Activated CD4-positive, alpha-beta T cell treated with anti-CD3 and anti-CD28 coated beads, Interleukin-2, amount 50 U/mL, for 16 hours (primary cell): Measurements from ENCODE around the gene CCDC138.
A peak's percentile ranks its signal among the peaks of the same experiment; 100 is the strongest.

Source experiments
- DNase-seq: peaks from one replicate; pipeline ENCODE4 v3.0.0-alpha.2; 2020

CCDC138 gene

DNA sequence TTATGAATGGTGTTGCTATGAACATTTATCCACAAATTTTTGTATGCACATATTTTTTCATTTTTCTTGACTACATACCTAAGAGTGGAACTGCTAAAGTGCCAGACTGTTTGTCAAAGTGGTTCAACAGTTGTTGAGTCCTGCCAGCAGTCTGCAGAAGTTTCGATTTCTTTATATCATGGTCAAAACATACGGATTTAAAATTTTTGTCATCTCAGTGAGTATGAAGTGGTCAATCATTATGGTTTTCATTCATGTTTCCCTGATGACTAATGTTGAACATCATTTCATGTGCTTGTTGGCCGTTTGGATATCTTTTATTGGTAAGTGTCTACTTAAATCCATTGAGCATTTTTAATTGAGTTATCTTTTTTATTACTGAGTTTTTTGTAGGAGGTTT is 39.2 kb downstream of the CCDC138 start:
- no peak for DNase-seq

DNA sequence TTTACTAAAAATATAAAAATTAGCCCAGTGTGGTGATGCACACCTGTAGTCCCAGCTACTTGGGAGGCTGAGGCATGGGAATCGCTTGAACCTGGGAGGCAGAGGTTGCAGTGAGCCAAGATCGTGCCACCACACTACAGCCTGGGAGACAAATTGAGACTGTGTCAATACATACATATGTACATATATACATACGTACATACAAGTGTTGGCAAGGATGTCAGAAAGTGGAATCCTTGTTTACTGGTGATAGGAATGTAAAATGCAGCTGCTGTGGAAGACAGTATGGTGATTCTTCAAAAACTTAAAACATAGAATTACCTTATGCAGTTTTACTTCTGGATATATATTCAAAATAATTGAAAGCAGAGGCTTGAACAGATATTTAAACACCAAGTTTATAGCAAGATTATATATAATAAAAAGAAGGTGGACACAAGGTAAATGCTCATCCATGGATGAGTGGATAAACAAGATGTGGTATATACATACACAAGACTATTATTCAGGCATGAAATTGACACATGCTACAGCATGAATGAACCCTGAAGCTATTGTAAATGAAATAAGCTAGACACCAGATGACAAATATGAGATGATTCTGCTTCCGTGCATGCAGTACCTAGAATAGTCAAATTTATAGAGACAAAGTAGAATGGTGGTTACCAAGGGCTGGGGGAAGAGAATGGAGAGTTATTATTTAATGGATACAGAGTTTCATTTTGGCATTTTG is 43.2 kb downstream of the CCDC138 start:
- no peak for DNase-seq

DNA sequence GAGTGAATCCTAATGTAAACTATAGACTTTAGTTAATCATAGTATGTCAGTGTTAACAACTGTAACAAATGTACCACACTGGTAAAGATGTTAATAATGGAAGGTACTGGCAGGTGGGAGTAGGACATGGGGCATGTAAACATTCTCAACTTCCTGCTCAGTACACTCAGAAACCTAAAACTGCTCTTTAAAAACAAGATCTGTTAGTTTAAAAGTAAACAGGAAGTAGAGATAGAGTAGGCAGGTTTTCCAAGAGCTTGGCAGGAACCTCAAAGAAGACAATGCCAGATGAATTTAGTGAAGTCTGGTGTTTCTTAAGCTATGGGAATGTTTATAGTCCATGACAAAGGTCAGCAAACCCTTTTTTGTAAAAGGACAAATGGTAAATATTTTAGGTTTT is 46.6 kb downstream of the CCDC138 start:
- peak; percentile 21 for DNase-seq

DNA sequence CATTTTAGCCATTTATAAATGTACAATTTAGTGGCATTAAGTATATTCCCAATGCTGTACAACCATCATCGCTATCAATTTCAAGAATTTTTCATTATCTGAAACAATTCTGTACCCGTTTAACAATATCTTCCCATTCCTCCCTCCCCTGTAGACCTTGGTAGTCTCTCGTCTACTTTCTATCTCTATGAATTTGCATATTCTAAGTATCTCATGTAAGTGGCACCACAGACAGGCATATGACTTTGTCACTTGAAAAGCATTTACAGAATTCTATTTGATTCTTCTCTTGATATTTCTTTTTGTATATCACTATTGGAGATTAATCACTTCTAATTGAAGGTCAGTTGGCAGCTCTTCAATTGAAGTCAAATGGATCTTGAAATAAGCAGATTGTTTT is 48.0 kb downstream of the CCDC138 start:
- no peak for DNase-seq

DNA sequence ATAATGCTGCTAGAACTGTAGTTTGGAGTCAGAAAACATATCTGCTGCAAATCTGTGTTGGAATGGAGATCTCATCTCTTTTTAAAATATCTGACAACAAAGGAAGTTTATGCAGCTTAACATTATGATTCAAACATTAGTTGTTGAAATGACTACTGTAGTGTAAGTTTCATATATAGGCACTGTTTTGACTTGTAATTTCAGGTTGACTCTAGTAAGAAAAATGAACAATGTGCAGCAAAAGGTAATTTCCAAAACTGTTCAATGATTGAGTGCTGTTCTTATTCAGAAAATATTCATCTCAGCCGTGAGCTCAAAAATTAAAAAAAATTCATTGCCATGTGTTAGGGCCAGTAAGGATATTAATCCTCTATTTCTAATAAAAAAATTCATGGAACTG is 48.5 kb downstream of the CCDC138 start:
- peak; percentile 63 for DNase-seq

DNA sequence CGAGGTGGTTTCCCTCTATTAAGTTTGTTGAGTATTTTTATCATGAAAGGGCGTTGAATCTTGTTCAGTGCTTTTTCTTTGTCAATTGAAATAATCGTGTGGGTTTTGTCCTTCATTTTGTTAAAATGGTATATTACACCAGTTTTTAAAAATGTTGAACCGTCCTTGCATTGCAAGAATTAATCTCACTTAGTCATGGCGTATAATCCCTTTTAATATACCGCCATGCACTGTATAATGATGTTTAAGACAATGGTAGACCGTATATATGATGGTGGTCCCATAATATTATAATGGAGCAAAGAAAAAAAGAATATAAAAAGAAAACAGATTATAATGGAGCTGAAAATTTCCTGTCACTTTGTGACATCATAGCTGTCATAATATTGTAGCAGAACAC is 50.6 kb downstream of the CCDC138 start:
- DNase-seq: no peak

DNA sequence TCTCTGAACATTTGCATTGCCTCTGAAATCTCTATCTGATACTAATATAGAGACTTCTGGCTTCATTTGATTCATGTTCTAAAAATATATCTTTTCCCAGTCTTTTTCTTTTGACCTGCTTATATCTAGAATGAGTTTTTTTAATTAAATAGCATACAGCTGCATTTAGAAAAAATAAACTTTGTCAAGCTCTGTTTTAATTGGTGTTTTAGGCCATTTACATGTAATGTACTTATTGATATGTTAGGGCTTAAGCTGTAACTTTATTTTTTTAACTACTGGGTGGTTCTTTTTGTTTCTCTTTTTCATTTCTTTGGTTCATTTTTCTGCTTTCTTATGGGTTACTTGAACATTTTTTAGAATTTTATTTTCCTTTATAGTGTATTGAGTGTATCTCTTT is 54.9 kb downstream of the CCDC138 start:
- no peak for DNase-seq

DNA sequence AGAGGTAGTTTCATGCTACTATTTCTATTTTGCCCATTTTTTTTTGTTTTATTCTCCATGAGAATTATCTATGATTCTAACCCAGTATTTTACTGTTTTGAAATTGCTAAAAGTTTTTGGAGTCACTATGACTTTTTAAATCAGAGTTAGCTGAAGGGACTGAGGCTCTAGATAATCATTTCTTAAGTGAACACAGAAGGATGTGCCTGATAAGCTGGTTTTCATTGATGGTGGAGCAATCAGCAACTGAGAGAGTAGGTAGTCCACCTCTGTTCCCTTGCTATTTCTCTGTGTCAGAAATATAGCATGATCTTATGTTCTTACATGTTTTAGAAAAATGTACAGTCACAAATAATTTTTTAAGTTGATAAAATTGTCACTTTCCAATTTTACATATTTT is 59.4 kb downstream of the CCDC138 start:
- no peak for DNase-seq

DNA sequence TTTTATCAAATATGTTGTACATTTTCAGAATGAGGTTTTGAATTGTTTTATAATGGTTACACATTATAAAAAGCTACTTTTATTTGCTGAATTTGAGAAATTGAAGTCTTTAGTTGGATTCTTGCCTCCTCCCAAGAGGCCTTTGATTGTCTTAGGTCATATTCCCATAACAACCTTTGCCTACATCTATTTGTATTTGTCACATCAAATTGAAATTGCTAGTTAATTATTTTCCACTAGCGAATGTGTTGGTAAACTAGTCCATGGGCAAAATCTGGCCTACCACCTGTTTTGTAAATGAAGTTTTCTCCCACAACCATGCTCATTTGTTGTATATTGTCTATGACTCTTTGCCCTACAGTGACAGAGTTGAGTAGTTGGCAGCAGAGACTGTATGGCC is 60.4 kb downstream of the CCDC138 start:
- DNase-seq: no peak

DNA sequence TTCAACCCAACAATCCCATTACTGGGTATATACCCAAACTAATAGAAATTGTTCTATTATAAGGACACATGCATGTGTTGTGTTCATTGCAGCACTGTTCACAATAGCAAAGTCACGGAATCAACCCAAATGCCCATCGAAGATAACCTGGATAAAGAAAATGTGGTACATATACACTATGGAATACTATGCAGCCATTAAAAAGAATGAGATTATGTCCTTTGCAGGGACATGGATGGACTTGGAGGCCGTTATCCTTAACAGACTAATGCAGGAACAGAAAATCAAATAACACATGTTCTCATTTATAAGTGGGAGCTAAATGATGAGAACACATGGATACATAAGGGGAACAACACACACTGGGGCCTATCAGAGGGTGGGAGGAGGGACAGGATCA is 65.8 kb downstream of the CCDC138 start:
- no peak for DNase-seq

DNA sequence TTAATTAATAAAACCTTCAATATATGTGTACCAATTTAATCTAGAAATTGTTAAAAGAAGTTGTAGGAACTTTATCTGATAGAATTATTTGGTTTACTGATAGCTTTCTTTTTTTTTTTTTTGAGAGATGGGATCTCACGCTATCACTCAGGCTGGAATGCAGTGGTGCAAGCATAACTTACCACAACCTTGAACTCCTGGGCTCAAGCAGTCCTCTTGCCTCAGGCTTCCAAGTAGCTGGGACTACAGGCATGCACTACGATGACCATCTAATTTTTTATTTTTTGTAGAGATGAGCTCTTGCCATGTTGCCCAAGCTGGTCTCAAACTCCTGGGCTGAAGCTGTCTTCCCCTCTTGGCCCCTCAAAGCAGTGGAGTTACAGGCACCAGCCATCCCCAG is 66.8 kb downstream of the CCDC138 start:
- DNase-seq: no peak

DNA sequence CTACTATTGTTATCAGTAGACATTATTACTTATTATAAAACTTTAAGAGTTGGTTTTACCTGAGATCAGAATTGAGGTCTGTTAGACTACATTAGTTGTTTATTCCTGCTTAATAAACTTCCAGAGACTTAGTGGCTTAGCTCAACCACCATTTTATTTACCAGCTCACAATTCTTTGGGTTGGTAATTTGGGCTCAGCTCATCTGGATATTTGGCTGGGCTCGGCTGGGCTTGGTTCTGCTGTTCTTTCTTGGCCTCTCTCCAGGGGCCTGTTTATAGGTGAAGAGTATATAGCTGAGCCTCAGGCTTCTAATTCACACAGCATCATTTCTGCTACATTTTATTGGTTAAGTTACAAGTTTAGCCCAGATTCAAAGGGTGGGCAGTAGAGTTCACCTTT is 67.9 kb downstream of the CCDC138 start:
- no peak for DNase-seq

DNA sequence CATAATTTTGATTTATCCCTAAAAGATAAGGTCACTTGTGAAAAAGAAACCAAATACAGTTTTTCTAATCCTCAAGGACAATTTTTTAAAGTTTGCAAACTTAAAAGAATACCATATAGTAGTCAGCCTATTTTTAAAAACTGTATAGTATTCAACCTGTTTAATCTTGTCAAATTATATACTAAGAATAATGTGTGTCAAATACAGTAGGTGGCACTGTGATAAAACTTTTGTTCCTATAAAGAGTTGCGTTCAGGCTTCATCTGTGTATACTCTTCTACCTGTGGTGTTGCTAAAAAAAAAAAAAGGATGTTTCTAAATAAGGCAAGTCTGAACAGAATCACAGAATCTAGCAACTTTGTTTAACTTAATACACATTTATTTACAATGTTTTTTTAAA is 68.6 kb downstream of the CCDC138 start:
- no peak for DNase-seq

DNA sequence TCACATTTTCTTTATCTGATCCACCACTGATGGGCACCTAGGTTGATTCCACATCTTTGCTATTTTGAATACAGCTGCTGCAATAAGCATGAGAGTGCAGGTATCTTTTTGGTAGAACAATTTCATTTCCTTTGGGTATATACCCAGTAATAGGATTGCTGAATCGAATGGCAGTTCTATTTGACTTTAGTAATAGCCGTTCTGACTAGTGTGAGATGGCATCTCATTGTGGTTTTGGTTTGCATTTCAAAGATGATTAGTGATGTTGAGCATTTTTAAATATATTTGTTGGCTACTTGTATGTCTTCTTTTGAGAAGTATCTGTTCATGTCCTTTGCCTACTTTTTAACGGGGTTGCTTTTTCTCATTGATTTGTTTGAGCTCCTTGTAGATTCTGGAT is 72.3 kb downstream of the CCDC138 start:
- DNase-seq: no peak

DNA sequence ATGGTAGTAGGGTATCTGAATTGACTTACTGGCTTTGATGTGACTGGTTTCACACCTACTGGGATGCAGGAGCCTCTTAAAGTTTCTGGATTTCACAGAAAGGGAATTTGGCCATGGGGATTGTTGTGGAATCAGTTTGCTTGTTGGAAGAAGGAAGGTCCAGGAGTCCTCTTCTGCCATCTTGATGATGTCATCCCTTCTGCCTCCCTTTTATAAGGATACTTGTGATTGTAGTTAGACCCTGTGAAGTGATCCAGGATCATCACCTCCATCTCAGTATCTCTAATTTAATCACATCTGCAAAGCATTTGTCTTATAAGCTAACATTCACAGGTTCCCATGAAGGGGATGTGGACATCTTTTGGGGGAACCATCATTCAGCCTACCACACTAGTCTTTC is 79.5 kb downstream of the CCDC138 start:
- no peak for DNase-seq

DNA sequence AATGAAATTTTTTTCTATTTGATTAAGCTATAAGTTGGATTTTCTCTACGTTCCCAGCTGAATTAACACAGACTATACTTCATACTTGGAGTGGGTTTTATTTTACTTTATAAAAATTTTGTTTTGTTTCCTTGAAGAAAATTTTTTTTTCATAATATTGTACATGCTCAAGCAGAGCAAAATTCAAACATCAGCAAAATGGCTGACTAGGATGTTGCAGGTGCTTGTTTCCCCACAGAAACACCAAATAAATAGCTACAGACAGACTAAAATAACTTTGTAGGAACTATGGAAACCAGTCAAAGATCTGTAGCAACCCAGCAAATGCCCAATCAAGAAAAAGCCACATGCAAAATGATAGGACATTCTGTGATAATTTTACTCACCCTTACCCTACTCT is 82.3 kb downstream of the CCDC138 start:
- DNase-seq: no peak

DNA sequence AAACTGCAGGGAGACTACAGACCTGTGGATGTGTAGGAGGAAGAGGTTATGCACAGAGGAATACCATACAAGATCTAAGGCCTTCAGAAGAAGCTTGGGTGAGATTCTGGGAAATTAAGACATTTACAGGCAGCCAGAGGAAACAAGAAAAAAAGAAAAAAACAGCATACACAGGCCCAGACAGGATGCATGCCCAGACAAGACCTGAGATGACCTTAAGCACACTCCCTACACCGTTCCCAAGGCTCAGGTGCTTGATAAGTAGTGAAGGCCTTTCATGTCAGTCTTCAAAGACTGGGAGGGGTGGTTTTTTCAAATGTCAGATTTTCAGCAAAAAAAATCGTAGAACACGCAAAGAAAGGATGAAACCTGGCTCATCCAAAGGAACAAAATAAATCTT is 83.0 kb downstream of the CCDC138 start:
- no peak for DNase-seq

DNA sequence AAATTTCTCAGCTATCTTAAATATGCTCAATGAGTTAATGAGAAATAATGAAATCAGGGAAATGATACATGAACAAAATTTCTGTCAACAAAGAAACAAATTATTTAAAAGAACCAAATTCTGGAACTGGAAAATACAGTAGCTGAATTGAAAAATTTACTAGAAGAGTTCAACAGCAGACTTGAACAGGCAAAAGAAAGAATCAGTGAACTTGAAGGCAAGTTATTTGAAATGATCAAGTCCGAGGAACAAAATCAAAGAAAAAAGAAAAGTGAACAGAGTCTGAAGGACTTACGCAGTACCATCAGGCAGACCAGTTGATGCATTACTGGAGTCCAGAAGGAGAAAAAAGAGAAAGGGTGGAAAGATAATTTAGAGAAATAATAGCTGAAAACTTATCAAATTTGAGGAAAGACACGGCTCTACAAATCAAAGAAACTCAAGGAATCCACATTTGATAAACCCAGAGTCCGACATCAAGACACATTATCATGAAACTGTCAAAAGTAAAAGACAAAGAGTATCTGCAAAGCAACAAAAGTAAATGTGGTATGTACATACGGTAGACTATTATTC is 83.6 kb downstream of the CCDC138 start:
- no peak for DNase-seq

DNA sequence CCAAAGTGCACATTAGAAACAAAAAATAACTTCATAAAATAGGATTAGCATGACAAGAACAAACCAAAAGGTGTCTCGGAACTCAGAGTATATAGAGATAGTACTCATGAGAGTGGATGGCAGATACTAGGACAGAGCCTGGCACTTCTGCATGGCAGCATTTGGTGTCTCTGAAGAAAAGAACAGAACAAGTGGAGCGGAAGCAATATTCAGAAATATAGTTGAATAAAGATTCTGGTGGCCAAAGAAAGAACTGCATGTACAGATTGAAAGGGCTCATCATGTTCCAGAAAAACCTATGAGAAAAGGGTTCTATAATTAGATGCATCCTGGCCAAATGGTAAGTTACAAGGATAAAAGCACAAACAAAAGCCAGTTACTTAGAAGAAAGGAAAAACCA is 90.9 kb downstream of the CCDC138 start:
- DNase-seq: no peak

DNA sequence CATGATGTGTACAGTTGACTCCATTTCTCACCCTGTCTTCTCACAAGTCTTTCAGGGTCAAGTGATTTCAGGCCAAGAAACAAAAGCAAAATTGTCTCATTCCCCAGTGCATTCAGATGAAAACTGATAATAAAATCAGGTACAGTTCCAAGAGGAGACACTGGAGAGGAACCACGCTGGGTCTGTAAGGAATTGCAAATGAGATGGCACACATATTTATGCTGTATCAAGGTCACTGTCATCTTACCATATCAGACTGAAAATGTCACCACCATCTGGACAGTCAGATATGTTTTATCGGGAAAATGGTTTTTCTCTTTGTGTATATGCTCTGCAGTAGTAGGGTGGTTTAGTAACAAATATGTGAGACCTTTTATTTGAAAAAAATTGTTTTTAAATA is 91.7 kb downstream of the CCDC138 start:
- no peak for DNase-seq

DNA sequence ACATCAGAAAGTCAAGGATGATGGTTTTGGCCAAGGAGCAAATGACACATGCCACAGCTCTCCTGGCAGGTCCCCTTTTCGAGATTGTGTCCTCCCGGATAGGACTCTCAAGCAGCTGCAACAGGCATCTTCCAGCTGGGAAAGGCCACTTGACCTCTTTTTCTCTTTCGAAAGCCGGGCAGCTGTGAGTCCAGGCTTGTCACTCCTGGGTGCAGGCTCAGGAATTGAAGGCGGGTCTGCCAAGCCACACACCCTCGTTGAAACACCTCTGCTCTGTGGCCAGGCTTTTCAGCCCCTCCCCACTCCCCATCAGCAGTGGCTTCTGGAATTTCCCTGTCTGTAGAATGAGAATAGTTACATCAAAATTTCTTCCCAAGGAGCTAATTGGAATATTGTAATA is 98.0 kb downstream of the CCDC138 start:
- DNase-seq: no peak

DNA sequence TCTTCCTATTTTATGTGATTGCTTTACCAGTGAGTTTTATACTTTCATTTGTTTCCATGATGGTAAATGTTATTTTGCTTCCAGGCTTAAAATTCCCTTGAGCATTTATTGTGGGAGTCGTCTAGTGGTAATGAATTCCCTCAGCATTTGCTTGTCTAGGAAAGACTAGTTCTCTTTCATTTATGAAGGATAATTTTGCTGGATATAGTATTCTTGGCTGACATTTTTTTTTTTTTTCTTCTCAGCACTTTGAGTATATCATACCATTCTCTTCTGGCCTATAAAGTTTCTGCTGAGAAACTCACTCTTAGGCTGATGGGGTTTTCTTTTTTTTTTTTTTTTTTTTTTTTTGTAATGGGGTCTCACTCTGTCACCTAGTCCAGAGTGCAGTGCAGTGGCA is 103.3 kb downstream of the CCDC138 start:
- no peak for DNase-seq

DNA sequence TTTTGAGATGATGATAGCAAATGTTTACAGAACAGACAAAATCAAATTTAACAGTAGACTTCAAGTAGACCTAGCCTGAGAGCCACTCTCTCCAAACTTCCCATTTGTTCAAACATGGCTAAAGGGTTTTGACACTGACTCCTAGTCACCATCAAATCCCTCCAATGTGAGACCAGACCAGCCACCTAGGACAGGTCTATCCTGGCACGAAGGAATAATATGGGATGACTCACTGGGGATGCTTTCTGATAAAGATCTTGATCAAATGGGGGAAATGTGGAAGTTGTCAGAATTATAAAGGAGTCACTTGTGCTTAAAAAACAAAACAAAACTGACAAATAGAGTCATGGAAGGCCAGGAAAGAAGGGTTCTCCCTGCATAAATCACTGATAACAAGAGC is 106.7 kb downstream of the CCDC138 start:
- no peak for DNase-seq

DNA sequence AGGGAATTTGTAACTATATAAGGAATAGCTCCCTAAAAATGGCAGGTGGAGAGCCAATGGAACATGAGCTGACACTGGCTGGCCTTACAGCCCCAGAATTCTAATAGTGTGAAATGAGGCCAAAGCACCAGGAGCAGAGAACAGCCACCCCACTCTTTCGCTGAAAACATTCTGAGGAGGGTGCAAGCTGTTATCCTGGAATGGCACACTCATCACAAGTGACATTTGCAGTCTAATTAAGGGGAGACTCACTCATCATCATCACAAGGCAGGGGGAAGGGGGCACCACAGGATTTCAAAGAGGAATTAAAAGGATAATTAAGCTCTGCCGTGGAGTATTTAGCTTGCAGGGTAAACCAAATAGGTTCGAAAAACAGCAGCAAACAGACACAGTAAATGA is 108.2 kb downstream of the CCDC138 start:
- DNase-seq: no peak

DNA sequence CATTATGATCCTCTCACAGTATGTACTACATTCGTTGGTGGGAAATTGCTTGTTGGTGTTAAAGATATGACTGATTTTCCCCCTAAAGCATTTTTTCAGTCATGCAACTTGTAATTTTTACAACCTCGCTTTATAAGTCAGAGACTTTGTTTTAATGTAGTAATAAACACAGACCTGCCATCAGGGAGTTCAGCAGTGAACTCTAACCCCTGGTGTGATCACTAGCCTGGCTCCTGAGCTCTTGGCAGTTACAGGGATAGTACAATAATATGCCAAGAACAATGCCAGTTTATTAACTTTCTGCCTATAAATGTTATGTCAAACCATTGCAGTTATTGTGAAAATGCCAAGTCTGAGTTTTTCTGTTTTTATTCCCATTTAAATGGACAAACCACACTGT is 108.6 kb downstream of the CCDC138 start:
- DNase-seq: no peak
